Keratinocyte (primary cell): ENCODE results near the gene TSPEAR. TPM values are rescaled to one million over a fixed set of nuclear protein-coding genes. Genes with fewer than 3 reads are reported as not detected.
"Not testable (repeated sequence)": the region's sequence is repeated elsewhere in the genome, so short reads cannot be mapped to it uniquely, and the experiment has no call there.

Source experiments
- DNase-seq: peaks from one replicate; pipeline ENCODE4 v3.0.0-alpha.2; 2011; ENCODE audit warnings: low read depth, missing footprints, low spot score
- FAIRE-seq: peaks from 2 replicates; lab custom pipeline; 2011; peaks lifted over from hg19 to GRCh38; lab: Jason Lieb, UNC
- H2AFZ ChIP-seq: 2 replicates; pipeline ENCODE4 v1.6.0; 2012; ENCODE audit warnings: low read length, control low read depth, inconsistent platforms; ENCODE audit not compliant: control insufficient read depth
- H3K27ac ChIP-seq: 2 replicates; pipeline ENCODE4 v1.5.1; 2011; ENCODE audit warnings: low read length; ENCODE audit not compliant: control insufficient read depth, insufficient read depth
- H3K27me3 ChIP-seq: 3 replicates; pipeline ENCODE4 v1.6.0; 2011; ENCODE audit warnings: low read length; ENCODE audit not compliant: control insufficient read depth, insufficient read depth; ENCODE audit errors: extremely low read depth
- H3K36me3 ChIP-seq, 2 experiments: 2 replicates in 1 of 2; 3 replicates in 1 of 2; pipeline ENCODE4 v1.5.1; 2011; ENCODE audit warnings: low read length in 2 of 2, mild to moderate bottlenecking in 1 of 2; ENCODE audit not compliant: control insufficient read depth in 2 of 2, insufficient read depth in 2 of 2; ENCODE audit errors: extremely low read depth in 1 of 2
- H3K4me1 ChIP-seq: 3 replicates; pipeline ENCODE4 v1.5.1; 2011; ENCODE audit warnings: low read length; ENCODE audit not compliant: control insufficient read depth, insufficient read depth; ENCODE audit errors: extremely low read depth
- H3K4me2 ChIP-seq: 3 replicates; pipeline ENCODE4 v1.6.0; 2011; ENCODE audit warnings: low read depth, low read length; ENCODE audit not compliant: control insufficient read depth, insufficient read depth; ENCODE audit errors: extremely low read depth
- H3K4me3 ChIP-seq, 3 experiments: fragments of 200-600 bp in 1 of 3; sonication (generic) in 1 of 3; 2 replicates in 2 of 3; 3 replicates in 1 of 3; pipeline ENCODE4 v1.5.1; 2011 to 2016; ENCODE audit warnings: low read length in 3 of 3, mild to moderate bottlenecking in 3 of 3, control low read depth in 2 of 3, inconsistent platforms in 1 of 3, low read depth in 1 of 3, mixed read lengths in 1 of 3, mixed run types in 1 of 3, moderate library complexity in 1 of 3; ENCODE audit not compliant: control insufficient read depth in 2 of 3, insufficient read depth in 2 of 3; ENCODE audit errors: extremely low read depth in 1 of 3
- H3K79me2 ChIP-seq: 2 replicates; pipeline ENCODE4 v1.6.0; 2012; ENCODE audit warnings: low read length; ENCODE audit not compliant: control insufficient read depth, insufficient read depth
- H3K9ac ChIP-seq: 3 replicates; pipeline ENCODE4 v1.6.0; 2011; ENCODE audit warnings: low read length; ENCODE audit not compliant: control insufficient read depth, insufficient read depth; ENCODE audit errors: extremely low read depth
- H3K9me1 ChIP-seq: 3 replicates; pipeline ENCODE4 v1.6.0; 2011; ENCODE audit warnings: low read length; ENCODE audit not compliant: control insufficient read depth, insufficient read depth; ENCODE audit errors: extremely low read depth
- H3K9me3 ChIP-seq: 2 replicates; pipeline ENCODE4 v1.5.1; 2012; ENCODE audit warnings: low read depth, low read length; ENCODE audit not compliant: control insufficient read depth
- H4K20me1 ChIP-seq: 3 replicates; pipeline ENCODE4 v1.6.0; 2011; ENCODE audit warnings: low read length; ENCODE audit not compliant: control insufficient read depth, insufficient read depth; ENCODE audit errors: extremely low read depth
- CTCF ChIP-seq, 3 experiments: IDR thresholded peaks in 1 of 3; conservative IDR thresholded peaks in 1 of 3; optimal IDR thresholded peaks in 1 of 3; 2 replicates in 2 of 3; 3 replicates in 1 of 3; pipeline versions ENCODE3 to v1.5.1; 2011; ENCODE audit warnings: low read length in 3 of 3, mild to moderate bottlenecking in 3 of 3, moderate library complexity in 2 of 3, control low read depth in 1 of 3, inconsistent platforms in 1 of 3; ENCODE audit not compliant: insufficient read depth in 2 of 3; ENCODE audit errors: extremely low read depth in 1 of 3
- EZH2 ChIP-seq: IDR thresholded peaks from one replicate; pipeline ENCODE4 v1.6.1; 2012; ENCODE audit warnings: inconsistent platforms, mild to moderate bottlenecking, low read length, moderate library complexity
- dilution Hi-C: fragments of 300-500 bp; cut with MboI; formaldehyde crosslinking; loops from one replicate; pipeline ENCODE4 v1.7.0; 2020; ENCODE audit warnings: low sequenced_read_pairs; ENCODE audit not compliant: extremely low pct_ligation_motif_present
- polyA plus RNA-seq, 5 experiments: library from polyadenylated mRNA; depleted of rRNA in 3 of 5; stranded (reverse) in 3 of 5; stranded (forward) in 1 of 5; unstranded in 1 of 5; fragments of >200 nt; gene quantifications; 1 replicate in 1 of 5; 2 replicates in 3 of 5; 3 replicates in 1 of 5; pipeline versions ENCODE4 v1.2.1 to v1.2.3, GENCODE V29; 2011 to 2012; ENCODE audit warnings: missing spikeins in 2 of 5, low read depth in 1 of 5, low replicate concordance in 1 of 5

Gene TSPEAR
- polyA plus RNA-seq, 1 donor (not counting 4 experiments of a cell fraction or from before 2014, with no cell fraction given), result 0.12 TPM

- TF ChIP-seq EZH2, result no peak
- TF ChIP-seq CTCF (optimal IDR thresholded peaks at IDR 0.05 in 1 of 3, IDR thresholded peaks at IDR 0.05 in 1 of 3, conservative IDR thresholded peaks at IDR 0.05 in 1 of 3; ENCODE audit: extremely low read depth in 1 of 3, insufficient read depth in 2 of 3, low read length in 3 of 3), result no peak
- H3K4me2 ChIP-seq, result no peak overlapping the region
- no peaks in the 10 kb centered on the region for H4K20me1 ChIP-seq
- H3K27ac ChIP-seq, result no peak overlapping the region
- H3K4me1 ChIP-seq, result no peaks in the 10 kb centered on the region
- dilution Hi-C loops, result no loop called here
- H3K9me1 ChIP-seq, result no peaks in the 10 kb centered on the region
- H3K27me3 ChIP-seq, result no peaks in the 10 kb centered on the region
- H3K36me3 ChIP-seq, result no peaks in the 10 kb centered on the region
- peaks cover 3% of the 10 kb centered on the region for H3K9me3 ChIP-seq
- H3K9ac ChIP-seq, result no peak overlapping the region
- FAIRE-seq (no peak), DNase-seq (no peak)
- H3K79me2 ChIP-seq, result no peaks in the 10 kb centered on the region
- no peak overlapping the region for H2AFZ ChIP-seq
- H3K4me3 ChIP-seq, result no peak overlapping the region
These were observed 135.9 kb downstream of the TSPEAR start for GRCh38 chr21:44575307-44576024.

DNA sequence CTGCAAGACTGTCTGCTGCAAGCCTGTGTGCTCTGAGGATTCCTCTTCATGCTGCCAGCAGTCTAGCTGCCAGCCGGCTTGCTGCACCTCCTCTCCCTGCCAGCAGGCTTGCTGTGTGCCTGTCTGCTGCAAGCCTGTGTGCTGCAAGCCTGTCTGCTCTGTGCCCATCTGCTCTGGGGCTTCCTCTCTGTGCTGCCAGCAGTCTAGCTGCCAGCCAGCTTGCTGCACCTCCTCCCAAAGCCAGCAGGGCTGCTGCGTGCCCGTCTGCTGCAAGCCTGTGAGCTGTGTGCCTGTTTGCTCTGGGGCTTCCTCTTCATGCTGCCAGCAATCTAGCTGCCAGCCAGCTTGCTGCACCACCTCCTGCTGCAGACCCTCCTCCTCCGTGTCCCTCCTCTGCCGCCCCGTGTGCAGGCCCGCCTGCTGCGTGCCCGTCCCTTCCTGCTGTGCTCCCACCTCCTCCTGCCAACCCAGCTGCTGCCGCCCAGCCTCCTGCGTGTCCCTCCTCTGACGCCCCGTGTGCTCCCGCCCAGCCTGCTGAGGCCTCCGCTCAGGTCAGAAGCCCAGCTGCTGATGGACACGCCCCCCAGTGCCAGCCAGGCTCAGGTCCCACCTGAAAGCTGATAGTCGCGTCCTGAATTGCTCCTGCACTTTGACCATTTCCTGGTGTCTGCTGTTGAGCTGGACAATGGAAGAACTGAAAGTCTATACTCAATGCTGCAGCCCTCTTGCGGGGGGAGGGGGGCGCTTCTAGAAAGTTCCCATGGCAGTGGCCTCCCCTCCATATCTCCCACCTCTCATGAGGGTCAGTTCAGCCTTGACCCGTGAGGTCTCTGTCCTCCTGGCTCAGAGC, 136.7 kb downstream of the TSPEAR start:
- DNase-seq (no peak), FAIRE-seq (no peak)
- H3K4me2 ChIP-seq, result no peak overlapping the region
- no peak overlapping the region for H3K27ac ChIP-seq
- H3K36me3 ChIP-seq, result no peaks in the 10 kb centered on the region
- dilution Hi-C loops, result no loop called here
- TF ChIP-seq EZH2 (no peak), CTCF (optimal IDR thresholded peaks at IDR 0.05 in 1 of 3, IDR thresholded peaks at IDR 0.05 in 1 of 3, conservative IDR thresholded peaks at IDR 0.05 in 1 of 3; ENCODE audit: extremely low read depth in 1 of 3, insufficient read depth in 2 of 3, low read length in 3 of 3) (peak in 2 of 3 experiments; percentile 1 to 54)
- H3K9ac ChIP-seq, result no peak overlapping the region
- no peaks in the 10 kb centered on the region for H3K27me3 ChIP-seq
- H3K4me3 ChIP-seq, result no peak overlapping the region
- no peaks in the 10 kb centered on the region for H4K20me1 ChIP-seq
- no peaks in the 10 kb centered on the region for H3K9me3 ChIP-seq
- no peaks in the 10 kb centered on the region for H3K79me2 ChIP-seq
- H3K9me1 ChIP-seq, result no peaks in the 10 kb centered on the region
- H2AFZ ChIP-seq, result no peak overlapping the region
- H3K4me1 ChIP-seq, result no peaks in the 10 kb centered on the region

GRCh38 chr21:44573630-44574456, 137.5 kb downstream of the TSPEAR start, which contains the start of gene KRTAP10-4:
Gene KRTAP10-4, plus strand, starts transcription at chr21:44573729. Its CDS starts 30 bp downstream, at chr21:44573759.
- FAIRE-seq, DNase-seq, dilution Hi-C loops, H3K4me3 ChIP-seq, H3K79me2 ChIP-seq, H3K27me3 ChIP-seq, H3K9me1 ChIP-seq, H3K9me3 ChIP-seq, H3K4me1 ChIP-seq, H3K4me2 ChIP-seq, H4K20me1 ChIP-seq, H3K36me3 ChIP-seq, H2AFZ ChIP-seq, H3K9ac ChIP-seq, H3K27ac ChIP-seq: not testable (repeated sequence)
